Left kidney (tissue), 2 donors: ENCODE data around the gene KLK14. TPM values are rescaled to one million over a fixed set of nuclear protein-coding genes. Genes with fewer than 3 reads are reported as not detected.

Source experiments
- DNase-seq: peaks from one replicate; pipeline ENCODE4 v3.0.0-alpha.2; 2013
- polyA plus RNA-seq: library from polyadenylated mRNA; unstranded; fragments of 120-200 nt; gene quantifications from one replicate; pipeline ENCODE4 v1.2.1, GENCODE V29; 2013; ENCODE audit not compliant: insufficient read length

The KLK14 gene
- polyA plus RNA-seq, 1 donor: 0.45 TPM

DNA sequence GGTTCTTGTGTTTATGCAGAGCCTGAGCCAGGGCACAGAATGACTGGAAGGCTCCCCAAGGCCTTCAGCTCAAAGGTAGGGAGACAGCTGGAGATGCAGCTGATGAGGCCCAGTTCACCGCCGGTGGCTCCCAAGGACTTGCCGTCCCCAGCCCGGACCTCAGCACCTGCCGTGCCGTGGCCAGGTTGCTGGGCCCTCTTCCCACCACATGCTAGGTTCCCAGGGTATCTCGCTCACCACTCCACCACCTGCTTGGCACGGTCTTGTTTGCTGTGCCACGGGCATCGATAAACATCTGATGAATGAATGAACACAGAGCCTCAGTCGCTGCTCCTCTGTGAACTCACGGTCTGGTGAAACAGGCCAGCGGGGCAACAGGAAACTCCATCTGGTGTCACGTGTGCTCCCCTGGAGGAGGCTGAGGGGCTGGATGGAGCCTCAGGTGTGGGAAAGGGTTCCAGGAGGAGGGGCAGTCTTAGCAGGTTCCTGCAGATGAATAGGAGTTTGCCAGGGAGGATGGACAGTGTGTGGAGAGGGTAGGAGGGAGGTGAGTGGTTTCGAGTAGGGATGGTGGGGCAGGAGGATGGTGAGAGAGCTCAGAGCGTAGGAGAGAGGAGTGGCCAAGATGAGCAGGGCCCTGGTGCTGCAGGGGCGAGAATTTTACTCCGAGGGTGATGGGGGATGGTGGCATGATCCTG lies 3.6 kb upstream of the KLK14 start:
- DNase-seq: no peak

DNA sequence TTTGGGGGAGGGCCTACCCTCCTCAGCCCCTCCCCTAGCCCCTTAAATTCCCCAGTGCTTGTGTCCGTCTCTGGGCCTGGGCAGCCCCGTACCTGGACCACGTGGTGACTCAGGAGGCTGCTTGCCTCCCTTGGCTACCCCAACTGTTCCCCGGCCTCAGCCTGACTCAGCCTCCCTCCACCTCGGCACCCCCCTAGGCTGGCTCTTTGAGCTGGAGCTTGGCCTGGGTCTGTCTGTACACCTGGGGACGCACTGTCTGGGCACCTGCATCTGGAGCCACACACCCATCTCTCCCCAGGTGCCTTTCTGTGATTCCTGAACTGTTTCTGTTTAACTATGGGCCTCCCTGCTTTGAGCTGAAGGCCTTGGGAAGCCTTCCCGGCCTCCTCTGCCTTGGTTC lies 1.8 kb upstream of the KLK14 start:
- no peak for DNase-seq

DNA sequence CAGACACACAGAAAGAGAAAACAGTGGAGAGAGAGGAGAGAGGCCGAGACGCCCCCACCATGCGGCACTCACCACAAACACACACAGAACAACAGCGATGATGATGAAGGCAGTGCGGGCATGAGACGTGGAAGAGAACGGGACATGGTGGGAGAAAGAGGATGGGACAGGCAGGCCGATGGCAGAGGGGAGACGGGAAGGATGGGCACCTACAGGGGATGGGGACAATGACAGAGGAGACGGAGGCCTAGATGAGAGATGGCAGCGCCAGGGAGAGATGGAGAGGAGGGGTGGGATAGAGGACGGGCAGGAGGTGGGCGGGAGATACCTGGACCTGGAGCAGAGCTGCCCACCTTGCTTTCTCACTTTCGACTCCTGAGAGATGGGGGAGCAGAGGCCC lies 1.1 kb upstream of the KLK14 start:
- no peak for DNase-seq

DNA sequence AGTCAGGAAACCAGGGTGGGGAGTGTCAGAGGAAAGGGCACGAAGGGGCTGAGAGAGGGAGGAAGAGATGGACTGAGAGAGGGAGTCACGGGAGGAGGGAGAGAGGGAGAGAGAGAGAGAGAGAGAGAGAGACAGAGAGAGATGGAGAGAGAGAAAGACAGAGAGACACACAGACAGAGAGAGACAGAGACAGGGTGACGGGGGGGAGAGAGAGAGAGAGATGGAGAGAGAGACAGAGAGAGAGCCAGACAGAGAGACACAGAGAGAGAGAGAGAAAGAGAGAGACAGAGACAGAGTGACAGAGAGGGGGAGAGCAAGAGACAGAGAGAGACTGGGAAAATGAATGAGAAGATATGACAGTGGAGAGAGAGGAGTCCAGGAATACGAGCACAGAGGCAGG lies 494 bp upstream of the KLK14 start:
- no peak for DNase-seq

DNA sequence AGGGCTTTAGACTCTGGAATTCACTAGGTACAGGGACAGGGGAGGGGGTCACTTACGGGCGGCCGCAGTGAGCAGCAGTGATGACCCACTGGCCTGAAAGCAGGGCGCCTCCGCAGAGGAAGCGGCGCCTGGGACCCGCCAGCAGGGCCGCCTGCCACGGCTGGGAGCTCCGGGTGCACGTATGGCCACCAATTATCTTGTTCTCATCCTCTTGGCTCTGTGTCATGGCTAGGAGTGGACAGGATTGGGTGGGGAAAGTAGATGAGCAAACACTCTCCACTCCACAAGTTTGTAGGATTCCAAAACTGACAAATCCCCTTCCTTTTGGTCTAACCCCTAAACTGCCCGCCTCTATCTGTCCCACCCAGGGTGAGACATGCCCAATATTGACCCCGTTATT lies 1.2 kb downstream of the KLK14 start:
- DNase-seq: no peak

DNA sequence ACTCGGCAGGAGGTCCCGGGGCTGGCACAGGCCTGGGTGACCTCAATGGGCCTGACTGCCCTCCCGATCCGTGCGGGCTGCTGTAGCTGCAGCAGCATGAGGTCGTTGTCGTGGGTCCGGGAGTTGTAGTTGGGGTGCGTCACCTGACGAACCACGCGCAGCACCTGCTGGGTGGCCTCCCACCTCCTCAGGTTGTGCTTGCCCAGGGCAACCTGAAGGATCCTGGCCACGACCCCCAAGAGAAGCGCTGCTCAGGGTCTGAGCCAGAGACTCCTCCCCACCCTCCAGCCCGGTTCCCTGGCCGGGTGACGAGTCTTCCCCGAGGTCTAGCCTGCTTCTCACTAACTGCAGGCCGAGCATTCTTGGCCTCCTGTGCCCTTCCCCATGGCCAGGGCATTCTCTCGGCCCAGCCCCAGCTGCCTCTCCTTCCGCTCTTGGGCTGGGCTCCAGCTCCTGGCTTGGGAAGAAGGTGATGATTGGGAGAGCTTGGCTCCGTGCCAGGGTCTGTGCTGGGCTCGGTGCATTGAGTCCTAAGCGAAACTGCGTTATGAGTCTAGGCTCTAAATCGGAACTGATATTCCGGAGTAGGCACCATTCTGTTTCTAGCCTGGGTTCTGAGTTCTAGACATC lies 3.1 kb downstream of the KLK14 start:
- DNase-seq: no peak

DNA sequence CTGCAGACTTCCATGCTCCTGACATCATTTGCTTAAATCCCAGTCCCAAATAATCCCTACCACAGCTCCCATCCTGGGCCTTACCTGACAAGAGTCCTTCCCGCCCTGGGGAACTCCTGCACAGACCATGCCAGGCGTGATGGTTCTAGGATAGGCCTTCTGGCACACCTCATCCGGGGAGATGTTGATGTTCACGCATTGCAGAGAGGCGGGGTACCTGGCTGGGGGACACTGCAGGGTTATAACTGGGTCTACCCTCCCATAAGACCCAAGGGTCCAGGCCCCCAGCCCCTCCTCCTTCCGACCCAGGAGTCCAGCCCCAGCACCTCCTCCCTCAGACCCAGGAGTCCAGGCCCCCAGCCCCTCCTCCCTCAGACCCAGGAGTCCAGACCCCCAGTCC lies 4.0 kb downstream of the KLK14 start:
- DNase-seq: no peak

DNA sequence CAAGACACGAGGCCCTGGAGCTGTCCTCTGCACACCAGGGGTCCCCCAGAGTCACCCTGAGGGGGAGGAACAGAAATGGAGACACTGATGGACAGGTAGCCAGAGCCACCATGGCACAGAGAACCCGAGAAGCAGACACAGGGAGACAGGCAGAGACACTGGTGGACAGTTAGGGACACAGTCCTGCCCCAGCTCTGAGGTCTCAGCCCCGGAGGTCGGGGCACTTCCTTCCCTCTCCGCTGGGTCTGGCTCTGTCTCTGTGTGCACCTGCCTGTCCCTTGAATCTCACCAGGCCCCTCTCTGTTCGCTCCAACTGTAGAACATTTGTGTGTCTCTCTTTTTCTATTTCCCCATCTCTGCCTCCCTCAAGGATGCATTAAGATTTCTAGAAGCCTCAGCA lies 4.6 kb downstream of the KLK14 start:
- no peak for DNase-seq

DNA sequence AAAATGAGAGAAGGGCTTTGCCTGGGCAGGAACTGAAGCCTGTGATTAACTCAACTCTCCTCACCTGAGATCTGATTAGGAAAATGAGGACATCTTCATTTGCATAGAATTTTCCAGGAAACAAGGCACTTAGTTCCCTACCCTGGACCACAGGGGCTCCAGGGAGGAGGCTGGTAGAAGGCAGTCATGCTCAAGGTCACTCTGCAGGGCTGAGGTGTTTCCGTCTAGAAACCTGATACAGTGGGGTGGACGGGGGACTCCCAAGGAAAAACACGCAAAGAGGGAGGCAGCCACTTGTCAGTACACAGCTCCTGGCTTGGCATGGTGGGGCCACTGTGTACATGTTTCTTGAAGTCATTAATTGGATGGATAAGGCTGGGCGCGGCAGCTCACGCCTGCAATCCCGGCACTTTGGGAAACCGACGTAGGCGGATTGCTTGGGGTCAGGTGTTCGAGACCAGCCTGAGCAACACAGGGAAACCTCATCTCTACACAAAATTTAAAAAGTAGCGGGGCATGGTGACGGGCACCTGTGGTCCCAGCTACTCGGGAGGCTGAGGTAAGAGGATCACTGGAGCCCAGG lies 6.0 kb downstream of the KLK14 start:
- no peak for DNase-seq

DNA sequence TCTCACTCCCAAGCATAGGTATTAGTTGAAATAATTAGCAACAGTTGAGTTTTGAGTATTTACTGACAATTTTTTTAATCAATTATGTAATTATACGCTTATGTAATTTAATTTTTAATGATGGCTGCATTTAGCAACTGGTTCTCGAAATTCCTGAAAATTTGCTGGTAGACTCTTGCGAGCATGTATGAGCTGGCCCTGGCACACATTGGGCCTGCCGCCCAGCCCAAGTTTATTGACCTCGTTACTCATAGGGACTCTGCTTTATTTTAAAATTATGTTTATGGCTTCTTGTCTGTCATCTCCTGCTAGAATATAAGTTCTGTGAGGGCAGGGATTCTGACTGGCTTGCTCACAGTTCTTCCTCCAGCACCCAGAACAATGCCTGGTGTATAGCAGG lies 6.7 kb downstream of the KLK14 start:
- no peak for DNase-seq

DNA sequence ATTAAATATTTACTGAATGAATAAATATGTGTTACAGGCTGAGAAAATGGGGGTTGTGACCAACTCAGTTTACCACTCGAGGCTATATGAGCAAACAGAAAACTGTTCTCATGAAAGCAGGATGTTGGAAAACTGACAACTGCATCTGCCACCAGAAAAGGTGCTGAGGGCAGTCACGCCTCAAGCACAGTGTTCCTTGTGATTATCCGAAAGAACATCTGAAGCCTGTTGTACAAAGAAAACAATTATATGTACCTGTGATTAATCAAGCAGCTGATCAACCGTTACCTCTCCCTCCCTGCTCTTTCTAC lies 11.6 kb downstream of the KLK14 start:
- no peak for DNase-seq

DNA sequence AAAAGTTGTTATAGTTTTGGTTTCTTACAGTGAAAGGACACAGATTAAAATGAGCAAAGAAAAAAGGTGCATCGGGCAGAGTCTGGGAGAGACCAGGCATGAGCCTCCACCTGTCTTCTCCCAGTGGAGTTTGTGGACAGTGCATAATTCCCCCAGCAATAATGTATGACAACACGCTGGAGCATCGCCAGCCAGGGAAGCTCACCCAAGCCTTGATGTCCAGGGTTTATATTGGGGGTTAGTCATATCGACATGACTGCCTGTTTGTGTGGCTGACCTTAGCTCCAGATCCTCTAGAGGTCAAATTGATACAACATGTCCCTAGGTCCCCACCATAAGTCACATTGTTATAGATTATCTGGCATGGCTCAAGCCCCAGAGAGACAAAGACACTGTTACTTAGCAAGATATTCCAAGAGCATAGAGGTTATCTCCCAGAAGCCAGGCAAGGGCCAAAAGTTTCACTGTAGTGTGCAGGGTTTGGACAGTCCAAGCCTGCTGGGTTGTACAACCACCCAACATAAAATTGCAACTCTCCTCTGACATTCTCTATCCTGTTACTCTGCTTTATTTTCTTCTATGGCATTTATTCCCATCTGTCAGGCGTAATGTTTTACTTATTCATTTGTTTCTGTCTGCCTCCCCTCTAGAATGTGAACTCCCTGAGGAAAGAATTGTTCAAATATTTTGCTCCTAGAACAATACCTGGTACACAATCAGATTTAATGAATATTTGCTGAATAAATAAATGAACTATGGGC lies 12.2 kb downstream of the KLK14 start:
- no peak for DNase-seq

DNA sequence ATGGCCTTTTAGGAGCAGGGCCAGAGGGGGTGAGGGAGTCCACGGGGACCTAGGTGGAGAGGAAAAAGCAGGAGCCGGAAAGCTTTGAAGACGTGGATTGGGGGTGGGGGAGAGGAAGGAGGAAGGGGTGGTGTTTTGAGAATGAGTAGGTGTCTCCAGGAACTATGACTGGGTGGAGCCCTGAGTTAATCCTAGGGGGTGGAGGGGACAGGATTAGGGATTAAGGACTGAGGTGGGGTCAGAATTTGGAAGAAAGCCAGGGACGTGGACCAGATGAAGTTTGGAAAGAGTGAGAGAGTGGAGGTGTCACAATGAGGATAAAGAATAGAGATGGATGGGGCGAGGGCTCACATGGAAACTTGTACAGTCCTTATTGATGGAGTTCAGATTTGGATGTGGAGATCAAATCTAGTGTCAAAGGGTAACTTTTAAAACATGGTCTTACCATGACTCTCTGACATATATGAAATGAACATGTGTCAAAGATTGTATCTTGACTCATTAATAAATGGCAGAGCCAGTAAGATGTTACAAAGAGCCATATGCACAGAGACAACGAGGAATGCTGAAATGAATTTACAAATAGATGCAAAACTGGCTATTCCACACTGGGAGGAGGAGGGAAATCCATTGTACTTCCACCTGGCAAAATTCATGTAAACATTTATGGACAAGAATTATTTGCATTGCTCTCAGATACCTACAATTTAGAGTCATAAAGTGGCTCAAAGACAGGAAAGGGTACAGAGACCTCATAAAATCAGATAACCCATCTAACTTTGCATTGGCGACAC lies 16.1 kb downstream of the KLK14 start:
- no peak for DNase-seq

DNA sequence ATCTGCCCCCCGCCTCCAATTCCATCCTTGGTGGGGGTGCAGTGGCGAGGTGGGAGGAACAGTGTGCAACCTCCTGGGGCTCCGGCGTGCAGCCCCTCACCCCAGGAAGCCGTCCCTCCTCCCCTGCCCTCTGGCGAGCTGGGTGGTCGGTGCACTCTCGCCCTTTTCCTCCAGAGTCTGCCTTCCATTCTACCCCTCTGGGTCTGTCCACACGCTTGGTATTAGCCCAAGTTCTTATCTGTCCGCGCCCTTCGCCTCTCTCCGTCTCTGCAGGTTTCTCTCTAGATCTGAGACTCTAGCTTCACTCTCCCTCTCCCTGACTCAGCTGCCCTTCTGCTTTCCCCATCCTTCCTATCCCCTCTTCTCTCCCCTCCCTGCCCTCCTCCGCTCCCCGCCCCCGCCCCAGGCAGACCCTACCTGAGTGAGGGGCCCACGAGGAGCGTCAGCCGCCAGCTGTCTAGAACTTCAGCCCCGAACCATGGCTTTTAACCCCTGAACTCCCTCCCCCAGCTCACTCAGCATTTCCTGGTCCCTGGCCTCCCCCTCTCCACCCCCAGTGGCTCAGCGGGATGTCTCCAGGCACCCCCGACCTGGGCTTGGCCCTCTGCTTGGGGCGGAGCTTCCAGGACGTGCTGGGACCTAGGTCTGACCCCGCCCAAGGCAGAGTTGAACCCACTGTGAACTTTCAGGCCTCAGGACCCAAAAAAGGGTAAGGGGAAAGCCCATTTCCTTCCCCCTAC lies 17.3 kb downstream of the KLK14 start:
- DNase-seq: no peak

DNA sequence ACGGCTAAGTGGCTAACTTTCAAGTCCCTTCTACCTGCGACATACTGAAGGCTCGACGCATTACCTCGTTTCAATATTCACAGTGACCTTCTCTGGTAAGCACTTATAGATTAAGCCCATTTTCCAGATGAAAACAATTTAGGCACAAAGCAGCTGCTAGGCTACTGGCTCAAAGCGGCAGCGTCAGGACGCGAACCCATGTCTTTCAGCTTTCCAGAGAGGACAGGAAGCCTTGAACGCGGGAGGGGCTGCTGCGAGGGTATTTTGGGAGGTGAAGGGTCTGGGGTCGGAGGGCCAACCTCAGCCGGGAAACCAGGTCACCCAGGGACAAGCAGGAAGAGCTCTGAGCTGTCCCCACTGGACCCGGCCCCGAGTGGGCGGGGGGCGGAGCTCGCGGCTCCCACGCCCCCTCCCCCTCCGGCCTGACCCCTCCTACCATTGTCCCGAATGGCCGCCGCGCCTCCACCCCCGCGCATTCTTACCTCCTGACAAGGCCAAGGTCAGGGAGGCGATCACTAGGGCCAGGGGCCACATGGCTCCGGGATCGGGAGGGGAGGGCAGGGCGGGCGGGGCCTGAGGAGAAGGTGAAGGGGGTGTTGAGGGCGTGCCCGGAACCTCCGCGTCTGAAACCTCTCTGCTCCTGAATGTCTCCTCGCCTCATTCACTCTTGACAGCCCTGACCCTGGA lies 18.0 kb downstream of the KLK14 start, which contains the start of gene KLK13:
Gene KLK13, minus strand, starts transcription at position 559 of the 687 bp plus-strand sequence. Its CDS starts 25 bp downstream, at position 534.
- DNase-seq: peak; percentile 10

DNA sequence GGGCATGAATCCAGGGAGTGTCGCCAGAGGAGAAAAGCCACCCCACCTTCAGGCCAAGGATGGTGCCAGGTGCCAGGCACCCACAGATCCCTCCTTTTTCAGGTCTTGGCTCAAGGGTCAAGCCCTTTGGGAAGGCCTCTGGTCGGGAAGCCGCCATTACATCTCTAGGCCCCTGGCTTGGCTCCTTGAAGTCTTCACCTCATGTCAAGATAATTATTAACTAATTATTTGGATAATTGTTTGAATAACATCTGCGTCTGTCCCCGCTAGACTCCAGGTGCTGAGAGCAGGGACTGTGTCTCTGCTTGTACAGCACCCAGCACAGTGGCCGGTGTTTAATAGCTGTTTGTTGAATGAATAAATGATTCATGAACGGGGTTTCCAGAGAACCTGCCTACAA lies 19.0 kb downstream of the KLK14 start:
- DNase-seq: no peak

DNA sequence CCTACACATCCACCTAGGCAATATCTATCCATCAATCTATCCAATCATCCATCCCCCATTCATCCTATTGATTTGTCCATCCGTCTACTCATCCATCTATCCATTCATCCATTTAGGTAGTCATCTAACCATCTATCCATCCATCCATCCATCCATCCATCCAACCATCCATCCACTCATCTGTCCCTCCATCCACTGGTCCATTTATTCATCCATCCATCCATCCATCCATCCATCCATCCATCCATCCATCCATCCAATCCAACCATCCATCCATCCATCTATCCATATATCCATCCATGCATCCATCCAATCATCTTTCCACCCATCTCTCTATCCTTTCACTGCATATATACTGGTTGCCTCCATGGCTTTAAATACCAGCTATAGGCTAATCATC lies 21.7 kb downstream of the KLK14 start:
- no peak for DNase-seq

DNA sequence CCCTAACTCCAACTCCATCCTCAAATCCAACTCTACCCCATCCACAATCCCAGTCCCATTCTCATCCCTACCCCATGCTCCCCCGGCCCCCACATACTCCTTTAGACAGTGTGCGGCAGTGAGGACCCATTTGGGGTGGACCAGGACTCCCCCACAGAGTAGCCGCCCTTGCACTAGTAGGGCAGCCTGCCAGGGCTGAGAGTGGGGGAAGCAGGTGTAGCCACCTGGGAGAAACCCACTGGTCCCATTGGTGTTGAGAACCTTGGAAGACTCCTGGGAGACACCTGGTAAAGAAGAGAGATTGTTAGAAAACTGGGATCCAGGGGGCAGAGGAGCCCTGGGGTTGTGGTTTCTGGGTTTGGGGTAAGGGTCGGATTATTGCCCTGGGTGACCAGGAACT lies 22.4 kb downstream of the KLK14 start:
- no peak for DNase-seq

DNA sequence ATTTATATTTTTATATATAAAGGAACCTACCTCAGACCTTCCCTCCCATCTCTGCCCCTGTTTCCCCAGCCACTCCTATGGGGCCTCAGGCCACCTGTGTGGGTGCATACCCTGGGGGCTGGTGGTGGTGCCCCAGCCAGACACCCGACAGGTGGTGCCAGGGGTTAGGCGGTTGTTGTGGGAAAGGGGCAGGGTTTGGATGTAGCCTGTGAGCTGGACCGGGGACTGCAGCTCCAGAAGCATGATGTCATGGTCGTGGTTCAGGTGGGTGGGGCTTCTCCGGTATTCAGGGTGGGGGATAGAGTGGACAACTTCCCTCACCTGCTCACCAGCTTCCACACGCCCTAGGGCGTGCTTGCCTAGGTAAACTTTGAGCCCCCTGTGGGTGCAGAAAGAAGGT lies 23.0 kb downstream of the KLK14 start:
- no peak for DNase-seq

DNA sequence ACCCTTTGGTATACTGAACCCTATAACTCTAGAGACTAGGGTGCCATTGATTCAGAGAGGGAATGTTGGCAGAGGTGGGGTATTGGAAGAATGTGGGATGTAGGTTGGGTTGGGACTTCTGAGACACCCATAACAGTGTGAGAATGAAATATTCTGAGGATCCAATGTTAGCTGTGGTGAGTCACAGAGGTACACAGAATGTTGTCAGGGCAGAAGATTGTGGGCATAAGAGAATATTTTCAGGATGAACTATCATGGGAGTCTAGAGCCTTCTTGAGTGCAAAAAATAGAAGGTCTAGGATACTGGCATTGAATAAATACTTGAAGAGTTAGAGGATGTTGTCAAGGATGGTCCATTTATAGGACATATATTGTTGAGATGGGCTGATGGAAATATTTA lies 26.8 kb downstream of the KLK14 start:
- no peak for DNase-seq

DNA sequence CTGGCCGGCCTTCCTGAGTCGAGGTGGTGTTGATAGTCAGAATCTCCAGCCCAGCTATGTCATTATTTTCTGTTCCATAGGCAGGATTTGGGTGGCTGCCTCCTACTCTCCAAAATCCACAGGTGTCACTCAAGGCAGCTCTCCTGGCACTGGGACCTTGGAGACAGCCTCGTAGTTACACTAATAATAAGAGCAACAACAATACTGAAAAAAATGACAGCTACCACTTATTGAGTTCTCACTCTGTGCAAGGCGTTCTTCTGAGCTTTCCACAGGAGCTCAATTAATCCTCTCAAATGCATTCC lies 35.7 kb downstream of the KLK14 start:
- no peak for DNase-seq
